GM18519 (cell line): Measurements from ENCODE around the gene NEDD9.
A peak's percentile ranks its signal among the peaks of the same experiment; 100 is the strongest.

Experiments used
- ATAC-seq: cut with Tn5 transposase; IDR thresholded peaks from one replicate; pipeline ENCODE4 v1.9.1; 2021; ENCODE audit warnings: mild to moderate bottlenecking, moderate library complexity; ENCODE audit not compliant: unreplicated experiment, low FRiP score

Gene NEDD9, protein sequence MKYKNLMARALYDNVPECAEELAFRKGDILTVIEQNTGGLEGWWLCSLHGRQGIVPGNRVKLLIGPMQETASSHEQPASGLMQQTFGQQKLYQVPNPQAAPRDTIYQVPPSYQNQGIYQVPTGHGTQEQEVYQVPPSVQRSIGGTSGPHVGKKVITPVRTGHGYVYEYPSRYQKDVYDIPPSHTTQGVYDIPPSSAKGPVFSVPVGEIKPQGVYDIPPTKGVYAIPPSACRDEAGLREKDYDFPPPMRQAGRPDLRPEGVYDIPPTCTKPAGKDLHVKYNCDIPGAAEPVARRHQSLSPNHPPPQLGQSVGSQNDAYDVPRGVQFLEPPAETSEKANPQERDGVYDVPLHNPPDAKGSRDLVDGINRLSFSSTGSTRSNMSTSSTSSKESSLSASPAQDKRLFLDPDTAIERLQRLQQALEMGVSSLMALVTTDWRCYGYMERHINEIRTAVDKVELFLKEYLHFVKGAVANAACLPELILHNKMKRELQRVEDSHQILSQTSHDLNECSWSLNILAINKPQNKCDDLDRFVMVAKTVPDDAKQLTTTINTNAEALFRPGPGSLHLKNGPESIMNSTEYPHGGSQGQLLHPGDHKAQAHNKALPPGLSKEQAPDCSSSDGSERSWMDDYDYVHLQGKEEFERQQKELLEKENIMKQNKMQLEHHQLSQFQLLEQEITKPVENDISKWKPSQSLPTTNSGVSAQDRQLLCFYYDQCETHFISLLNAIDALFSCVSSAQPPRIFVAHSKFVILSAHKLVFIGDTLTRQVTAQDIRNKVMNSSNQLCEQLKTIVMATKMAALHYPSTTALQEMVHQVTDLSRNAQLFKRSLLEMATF

DNA sequence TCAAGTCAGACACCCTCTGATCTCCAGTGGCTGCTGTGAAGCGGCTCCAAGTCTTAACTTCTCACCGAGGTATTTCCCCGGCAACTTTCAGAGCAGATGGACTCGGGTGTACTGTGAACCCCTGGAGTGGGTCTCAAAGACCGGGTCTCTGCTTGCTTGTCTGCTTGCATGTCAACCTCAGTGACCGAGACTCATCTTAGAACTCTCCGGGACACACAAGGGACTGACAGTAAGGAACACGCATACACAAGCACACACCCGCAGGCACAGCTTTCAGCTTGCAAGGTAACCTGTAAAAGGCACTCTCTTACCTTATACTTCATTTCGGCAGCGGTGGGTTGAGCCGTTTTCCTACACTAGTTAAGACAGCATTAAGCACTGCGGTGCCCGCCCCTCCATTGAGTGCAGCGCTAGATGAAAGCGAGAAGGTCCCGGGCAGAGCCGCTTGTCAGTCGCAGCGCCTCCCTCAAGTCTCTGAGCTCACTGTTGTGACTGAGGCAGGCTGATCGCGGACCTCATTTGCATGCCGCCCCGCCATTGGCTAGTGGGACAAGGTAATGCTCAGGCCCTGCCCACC is at the start of gene NEDD9:
NEDD9 (minus strand) TSS at position 476 of the 577 bp plus-strand sequence; CDS start at position 323, 153 bp downstream.
- ATAC-seq = peak; percentile 98

DNA sequence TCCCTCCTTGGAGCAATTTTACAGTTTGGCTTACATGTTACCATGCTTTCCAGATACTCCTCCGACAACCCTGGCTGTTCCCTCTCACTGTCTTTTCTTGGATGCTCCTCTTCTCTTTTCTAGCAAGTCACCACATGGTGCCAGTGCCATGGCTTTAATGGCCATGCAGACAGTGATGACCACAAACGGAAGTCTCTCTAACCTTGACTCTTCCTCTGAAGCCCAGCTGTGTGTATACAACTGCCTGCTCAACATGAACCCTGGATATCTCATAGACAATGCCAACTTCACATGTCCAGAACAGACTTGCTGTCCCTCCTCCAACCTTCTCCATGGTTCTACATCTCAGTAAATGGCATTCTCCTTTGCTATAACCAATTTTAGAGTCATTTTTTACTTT is 49.8 kb upstream of the NEDD9 start:
- ATAC-seq = no peak

DNA sequence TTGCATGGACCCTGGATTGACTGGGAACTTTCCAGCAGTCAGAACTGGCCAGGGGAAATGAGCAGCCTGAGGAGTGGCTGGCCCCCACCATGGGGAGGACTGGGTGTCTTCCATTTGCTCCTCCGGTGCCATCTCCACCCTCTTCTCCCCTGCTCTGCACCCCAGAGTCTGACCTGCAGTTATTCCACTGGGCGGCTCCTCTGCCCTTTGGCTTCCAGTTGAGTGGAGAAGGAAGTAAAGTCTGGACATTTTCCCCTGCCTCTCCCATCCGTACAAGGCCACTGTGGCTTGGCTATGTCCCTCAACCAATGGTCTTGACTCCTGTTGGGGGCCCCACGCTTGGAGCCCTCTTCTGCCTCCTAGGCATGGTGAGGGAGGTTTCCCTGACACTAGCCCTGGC is 47.9 kb upstream of the NEDD9 start:
- no peak for ATAC-seq

DNA sequence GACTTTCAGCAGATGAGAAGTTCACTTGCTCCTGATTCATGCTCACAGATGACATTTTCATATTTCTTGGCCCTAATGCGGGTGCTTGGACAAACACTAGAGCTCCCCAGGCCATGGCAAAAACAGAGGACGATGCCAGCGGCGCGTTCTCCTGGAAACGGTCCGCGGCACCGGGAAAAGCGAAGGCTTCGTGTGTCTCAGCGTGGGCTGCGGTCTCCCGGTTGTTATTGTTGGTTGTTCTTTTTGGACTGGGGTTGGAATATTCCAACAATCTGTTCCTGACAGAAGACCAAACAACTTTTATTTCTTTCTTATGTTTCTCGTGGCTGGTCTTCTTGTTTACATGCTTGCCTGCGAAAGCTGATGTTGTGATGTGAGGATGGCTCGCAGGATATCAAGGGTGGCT is 46.8 kb upstream of the NEDD9 start:
- ATAC-seq = no peak

DNA sequence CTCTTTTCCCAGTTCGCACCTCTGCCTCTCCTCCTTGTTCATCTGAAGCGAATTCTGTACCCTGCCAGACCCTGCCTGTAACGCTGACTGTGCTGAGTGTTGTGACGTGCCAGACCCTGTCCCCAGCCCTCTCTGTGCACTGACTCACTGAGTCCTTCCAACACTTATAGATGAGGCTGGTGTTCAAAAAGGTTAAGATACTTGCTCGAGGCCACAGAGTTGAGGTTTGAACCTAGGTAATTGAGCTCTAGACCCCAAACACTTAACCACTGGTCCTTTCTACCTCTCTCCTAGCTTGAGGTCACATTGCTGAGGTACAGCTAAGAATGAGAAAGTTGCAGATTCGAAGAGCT is 45.7 kb upstream of the NEDD9 start:
- no peak for ATAC-seq

DNA sequence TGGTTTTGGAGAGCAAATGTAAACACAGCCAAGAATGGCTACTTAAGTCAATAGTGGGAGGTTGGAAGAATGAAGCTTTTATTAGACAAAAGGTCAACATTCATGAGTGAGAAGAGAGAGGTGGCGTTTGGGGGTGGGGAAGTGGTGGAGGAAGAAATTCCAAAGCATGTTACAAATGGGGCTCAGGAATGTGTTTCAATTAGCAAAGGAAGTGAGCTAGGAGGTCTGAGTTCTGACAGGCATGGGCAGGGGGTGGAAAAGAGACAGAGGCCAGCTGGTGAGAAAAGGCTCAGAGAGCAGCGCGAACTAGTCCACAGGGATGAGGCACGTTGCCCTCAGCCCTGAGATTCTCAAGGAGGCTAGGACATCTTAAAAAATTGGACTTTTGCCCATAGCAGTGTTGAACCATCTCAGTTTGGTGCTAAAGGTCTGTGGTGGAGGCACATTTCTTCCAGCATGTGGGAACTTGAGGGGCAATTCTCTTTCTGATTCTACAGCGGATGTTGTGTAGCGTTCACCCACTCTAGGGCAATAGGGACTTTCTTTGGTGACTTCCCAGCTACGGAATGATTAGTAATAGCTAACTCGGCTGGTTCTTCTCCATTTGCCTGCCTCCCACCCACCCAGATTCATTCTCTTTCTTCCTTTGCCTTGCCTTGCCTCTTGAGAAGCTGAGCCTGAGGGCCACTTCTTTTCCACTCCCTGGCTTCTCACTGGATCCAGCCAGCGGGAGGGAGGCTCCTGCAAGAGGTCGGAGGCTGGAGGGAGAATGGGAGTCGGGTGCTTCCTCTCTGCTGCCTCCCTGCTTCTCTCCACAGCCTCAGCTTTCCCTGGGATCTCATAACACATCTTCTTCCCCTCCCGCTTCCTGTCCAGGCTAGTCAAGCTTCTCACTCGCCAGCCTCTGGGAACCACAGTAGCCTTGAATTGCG is 45.1 kb upstream of the NEDD9 start:
- ATAC-seq = peak; percentile 44

DNA sequence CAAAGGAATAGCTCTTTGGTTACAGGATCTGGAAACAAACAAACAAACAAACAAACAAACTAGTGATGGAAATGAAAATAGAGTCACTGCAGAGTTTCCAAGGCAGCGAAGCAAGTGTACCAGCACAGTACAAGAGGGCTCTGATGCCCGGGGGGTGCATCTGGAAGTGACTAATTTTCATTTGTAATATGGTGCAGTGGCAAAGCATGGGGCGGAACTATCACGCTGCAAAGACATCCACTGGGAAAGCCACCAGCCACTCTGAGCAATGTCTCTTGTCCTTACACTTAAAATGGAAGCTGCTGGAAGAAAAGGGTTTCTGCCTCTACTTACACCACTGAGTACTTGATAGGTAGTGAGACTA is 44.4 kb upstream of the NEDD9 start:
- no peak for ATAC-seq

DNA sequence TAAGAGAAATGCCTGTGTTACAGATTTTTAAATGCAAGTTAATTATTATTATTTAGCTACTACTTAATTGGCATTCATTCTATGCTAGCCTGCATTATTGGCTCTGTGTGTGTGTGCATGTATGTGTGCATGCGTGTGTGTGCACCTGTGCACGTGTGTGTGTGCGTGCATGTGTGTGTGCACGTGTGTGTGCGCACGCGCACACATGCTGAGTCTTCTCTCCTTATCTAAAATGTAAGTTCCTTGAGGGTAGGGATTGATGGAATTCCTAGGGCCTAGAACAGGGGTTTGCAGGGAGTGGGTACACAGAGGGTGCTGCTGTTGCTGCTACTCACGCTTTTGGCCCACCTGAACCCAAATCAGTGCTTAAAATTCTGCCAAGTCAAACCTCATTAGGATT is 43.8 kb upstream of the NEDD9 start:
- ATAC-seq = no peak

DNA sequence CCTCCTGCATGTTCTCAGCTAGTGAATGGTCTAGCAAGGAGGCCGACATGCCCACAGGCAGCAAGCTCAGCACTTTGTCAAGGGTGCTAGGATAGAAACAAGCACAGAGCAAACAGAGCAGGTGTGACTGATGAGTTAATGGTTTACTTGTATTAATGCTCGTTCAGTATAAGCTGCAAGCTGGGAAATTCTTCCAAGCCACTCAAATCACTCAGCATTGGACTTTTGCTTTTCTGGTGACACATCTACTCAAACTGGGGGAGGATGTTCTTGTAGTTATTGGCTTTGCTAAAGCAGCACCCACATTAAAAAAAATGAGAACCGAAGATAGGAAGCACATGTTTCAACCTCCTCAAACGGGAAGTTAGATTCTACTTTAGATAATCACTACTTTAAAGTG is 43.1 kb upstream of the NEDD9 start:
- ATAC-seq = peak; percentile 66

DNA sequence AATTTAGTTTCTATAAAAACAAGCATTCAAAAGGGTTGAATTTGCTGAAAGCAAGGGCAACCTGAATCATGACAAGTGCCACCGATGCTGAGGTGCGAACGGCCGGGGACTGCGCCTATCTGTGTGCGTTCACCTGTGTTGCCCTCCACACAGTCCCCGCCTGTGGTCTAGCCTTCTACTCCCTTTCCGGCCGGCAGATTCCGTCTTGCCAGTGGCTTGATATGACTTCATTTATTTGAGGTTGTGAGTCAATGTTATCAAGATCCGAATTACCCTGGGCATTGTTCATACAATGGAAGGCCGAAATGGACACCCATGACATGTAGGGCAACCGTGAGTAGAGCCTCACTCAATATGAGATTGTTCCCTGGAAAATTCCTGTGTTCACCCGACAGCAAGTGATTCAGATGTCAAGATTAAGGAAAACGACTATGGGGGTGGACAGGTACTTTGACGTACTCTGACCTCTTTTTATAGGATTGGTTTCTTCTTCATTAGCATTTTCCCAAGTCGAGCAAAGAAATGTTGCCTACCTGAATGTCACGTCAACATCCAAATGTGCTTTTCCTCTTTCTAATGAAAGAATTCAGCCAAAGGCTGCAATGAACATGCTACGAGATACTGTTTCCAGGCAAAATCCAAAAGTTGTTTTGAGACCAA is 41.1 kb upstream of the NEDD9 start:
- ATAC-seq = no peak

DNA sequence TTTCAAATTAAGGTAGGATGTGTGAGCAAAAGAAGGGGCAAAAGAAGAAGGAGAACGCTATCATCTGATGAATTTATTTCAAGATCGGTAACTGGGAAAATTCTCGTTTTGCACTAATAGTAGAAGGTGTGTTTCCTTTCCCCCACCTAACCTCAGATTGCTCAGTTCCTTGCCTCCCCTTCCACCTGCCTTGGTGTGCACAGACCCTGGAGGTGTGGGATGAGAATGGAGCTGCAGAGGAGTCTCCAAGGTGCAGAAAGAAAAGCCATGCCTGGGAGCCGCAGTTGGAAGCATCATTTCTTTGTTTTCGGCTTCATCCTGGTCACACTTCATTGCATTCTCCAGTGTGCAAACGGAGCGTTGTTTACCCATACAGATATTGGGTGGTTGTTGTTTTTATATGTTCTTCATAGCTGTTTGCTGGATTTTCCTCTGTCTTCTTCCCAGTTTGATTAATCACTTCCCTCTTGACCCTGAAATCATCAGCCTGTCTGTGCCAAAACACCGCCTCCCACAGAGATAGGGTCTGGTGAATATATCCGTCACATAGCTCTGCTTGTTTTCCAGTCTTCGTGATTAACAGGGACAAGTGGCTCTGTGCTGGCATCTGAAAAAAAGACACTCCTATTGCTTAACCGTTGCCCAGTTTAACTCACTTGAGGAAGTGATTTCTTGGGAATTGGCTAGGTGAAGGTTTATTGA is 40.2 kb upstream of the NEDD9 start:
- ATAC-seq = no peak

DNA sequence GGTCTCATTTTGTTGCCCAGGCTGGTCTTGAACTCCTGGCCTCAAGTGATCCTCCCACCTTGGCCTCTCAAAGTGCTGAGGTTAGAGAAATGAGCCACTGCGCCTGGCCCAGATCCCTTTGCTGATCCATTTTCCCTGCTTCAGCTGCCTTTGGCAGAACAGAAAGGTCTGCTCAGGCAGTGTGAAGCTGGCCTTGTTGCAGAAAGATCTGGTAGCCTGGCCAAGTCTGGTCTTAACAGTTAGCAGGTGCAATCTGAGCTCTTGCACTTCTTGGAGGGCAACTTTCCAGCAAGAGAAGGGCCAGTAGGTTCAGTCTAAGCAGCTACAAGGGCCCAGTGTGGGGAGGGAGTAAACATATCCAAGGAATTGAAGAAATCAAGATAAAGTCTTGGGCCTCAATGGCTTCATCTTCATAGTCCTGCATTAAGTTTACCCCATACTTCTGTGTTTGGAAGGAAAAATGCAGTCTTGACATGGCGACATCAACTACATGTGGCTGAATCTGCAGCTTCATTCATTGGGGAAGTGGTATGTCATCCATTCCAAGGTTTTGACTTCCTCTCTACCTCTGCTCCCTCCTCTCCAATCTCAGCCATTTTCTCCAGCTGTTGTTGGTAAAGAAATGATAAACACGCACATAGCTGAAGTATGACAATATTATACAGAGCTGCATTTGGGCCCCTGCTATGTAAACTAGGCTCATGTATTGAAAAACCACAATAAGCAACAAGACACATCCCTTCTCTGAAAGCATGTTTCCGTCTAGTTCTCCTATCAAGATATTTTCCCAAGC is 39.0 kb upstream of the NEDD9 start:
- ATAC-seq = no peak

DNA sequence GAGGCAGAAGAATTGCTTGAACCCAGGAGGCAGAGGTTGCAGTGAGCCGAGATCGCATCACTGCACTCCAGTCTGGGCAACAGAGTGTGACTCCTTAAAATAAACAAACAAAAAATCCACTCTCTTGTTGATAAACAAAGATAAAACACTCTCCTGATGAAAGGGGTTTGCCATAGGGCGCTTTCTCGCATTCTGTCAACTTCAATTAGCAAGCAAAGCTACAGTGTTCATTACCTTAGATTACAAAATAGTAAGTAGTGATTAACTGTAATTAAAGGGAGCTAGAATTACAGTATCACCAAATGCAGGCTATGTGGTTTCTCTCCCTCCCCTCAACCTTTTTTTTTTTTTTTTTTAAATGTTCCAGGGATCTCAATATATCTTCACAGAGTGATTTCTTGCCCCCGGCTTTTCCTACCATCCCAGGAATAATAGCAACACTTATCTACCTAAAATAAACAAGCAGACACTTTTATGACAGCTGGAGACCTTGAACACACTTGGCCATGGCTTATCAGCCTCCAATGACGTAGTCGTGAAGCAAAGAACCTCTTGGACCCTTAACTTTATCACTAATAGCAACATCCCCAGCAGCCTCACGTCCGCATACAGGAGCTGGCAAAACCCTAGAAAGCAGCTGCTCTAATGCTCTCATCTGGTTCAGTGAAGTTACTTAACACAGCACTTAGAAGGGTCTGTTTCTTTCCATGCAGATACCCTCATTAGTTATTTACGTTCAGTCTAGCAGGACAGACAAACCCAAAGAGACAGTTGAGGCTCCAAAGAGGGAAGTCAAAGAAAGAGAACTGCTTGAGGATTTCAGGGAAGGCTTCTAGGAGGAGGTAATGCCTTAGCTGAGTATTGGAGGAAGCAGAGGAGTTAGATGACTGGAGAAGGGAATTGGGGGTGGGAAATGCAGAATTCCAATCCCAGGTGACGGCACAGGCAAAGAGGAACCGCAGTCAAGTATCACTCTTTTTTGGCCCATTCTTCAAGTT is 37.9 kb upstream of the NEDD9 start:
- ATAC-seq = no peak

DNA sequence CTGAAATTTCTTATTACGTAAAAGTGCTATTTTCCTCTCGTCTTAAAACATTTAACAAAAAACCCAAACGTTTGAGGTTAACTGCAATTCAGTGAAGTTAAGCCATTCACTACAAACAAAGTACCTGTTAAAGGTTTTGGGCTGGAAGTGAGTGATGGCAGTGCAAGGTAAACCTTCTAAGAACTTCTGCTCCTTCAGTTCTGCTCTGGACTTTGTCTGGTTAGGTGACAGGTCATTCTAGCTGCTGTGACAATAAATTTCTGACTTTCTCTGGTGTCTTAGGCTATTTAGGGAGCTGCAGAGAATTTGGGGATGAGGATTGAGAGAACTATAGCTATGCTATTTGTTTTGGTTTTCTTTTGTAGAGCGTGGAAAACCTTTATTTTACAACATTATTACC is 36.5 kb upstream of the NEDD9 start:
- ATAC-seq = no peak

DNA sequence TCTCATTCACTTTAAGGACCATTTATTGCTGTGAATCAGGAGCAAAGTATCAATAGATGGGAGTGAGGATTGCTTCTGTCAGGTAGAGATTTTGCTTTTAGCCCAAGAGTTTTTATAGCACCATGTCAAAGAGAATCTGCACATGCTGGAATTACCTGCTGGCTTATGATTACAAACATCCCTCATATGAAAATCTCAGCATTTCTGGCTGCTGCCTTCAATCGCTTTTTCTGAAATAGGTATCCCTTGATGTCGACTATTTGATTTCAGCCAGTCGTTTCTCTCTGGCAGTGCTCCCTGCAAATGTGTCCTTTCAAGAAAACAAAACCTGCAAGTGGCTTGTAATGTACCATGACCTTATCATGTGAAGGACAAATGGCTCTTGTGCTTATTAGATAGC is 34.5 kb upstream of the NEDD9 start:
- no peak for ATAC-seq

DNA sequence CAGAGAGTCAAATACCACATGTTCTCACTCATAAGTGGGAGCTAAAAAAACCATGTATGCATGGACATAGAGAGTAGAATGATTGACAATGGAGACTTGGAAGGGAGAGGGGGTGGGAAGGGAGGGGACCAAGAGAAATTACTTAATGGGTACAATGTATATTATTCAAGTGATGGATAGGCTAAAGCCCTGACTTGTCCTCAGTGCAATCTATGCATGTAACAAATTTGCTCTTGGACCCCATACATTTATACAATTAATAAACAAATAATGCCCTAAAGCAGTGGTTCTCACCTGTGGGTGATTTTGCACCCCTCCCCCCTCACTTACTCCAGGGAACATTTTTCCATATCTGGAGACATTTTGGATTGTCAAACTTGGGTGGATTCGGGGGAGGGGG is 33.5 kb upstream of the NEDD9 start:
- ATAC-seq = no peak

DNA sequence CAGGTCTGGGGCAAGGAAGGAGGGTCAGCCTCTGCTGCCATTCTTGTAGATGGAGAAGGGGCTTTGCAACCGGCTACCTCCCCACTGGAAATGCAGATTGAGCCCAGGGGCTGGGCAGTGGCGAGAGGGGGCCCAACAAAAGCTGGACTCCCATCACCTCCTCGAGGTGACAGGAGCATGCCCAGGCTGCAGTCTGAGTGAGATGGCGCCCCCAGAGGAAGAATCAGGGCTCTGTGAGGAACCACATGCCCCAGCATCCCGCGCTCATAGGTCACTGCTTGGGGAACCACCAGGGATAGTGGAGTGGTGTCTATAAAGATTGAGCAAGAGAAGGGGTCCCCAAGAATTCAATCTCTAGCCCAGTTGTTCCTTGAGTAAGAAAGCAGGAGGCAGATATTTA is 31.6 kb upstream of the NEDD9 start:
- no peak for ATAC-seq
